ENCODE measurements around the gene MESP1. TPM values are rescaled to one million over a fixed set of nuclear protein-coding genes. Genes with fewer than 3 reads are reported as not detected.

Gene MESP1
- total and polyA plus RNA-seq, 8 donors, result 0.58 to 60.5 (median 1.7) TPM; not detected in 1

DNA sequence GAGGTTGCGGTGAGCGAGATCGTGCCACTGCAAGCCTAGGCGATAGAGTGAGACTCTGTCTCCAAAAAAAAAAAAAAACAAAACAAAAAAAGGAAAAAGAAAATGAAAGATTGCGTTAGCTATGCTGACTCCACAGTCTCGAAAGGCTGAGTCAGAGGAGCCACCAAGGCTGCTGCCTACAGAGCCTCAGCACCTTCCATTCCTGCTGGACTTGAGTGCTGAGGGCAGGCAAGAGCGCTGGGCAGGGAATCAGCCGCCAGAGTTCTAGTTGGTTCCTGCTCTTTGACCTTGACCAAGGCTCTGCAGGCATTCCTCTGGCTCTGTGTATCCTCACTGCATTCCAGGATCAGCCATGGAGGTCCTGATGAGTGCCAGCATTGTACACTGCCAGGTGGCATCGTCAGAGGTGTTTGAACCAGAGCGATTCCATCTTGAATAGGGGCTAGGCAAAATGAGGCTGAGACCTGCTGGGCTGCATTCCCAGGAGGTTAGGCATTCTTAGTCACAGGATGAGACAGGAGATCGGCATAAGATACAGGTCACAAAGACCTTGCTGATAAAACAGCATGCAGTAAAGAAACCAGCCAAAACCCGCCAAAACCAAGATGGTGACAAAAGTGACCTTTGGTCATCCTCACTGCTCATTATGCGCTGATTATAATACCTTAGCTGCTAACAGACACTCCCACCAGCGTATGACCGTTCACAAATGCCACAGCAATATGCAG, 31.0 kb upstream of the MESP1 start:
- Histone ChIP-seq H3K9me3 (no peaks in the 10 kb centered on the region), H3K4me1 (peaks cover 1 to 20% (median 6%) of the 10 kb centered on the region in 4 donors), H3K27me3 (no peaks in the 10 kb centered on the region), H3K36me3 (no peaks in the 10 kb centered on the region), H3K4me3 (no peak overlapping the region), H3K27ac (no peak overlapping the region)
- intact Hi-C loops (cut with DNase I; ENCODE audit: low total_unique reads), result no loop called here
- no peak for TF ChIP-seq POLR2A (IDR thresholded peaks at IDR 0.05)
- no peak for TF ChIP-seq EP300 (IDR thresholded peaks at IDR 0.05)
- TF ChIP-seq POLR2AphosphoS5 (IDR thresholded peaks at IDR 0.05), result no peak
- TF ChIP-seq, protein P1, sequence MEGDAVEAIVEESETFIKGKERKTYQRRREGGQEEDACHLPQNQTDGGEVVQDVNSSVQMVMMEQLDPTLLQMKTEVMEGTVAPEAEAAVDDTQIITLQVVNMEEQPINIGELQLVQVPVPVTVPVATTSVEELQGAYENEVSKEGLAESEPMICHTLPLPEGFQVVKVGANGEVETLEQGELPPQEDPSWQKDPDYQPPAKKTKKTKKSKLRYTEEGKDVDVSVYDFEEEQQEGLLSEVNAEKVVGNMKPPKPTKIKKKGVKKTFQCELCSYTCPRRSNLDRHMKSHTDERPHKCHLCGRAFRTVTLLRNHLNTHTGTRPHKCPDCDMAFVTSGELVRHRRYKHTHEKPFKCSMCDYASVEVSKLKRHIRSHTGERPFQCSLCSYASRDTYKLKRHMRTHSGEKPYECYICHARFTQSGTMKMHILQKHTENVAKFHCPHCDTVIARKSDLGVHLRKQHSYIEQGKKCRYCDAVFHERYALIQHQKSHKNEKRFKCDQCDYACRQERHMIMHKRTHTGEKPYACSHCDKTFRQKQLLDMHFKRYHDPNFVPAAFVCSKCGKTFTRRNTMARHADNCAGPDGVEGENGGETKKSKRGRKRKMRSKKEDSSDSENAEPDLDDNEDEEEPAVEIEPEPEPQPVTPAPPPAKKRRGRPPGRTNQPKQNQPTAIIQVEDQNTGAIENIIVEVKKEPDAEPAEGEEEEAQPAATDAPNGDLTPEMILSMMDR (IDR thresholded peaks at IDR 0.05), result no peak
- 78 to 82% (median 80%) methylated on average over 15 of the region's 15 CpGs for WGBS, 5 donors
- peak in 1 of 2 donors; percentile 14 for DNase-seq

DNA sequence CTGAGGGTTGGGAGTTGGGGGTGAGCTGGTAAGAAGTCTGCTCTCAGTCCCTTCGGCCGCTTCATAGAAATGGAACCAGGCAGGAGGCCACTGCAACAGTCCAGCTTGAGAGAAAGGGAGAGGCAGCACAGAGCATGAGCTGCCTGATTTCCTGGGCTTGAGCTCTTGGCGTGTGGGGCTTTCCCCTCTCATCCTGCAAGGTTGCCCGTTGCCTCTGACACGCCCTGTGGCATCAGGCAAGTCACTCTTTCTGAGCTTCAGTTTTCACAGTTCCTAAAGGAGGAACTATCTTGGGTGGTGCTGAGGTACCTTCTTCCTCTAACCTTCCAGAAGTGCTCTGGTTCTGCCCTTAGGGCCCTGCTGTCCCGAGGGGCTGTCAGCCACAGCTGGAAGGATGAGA, 30.0 kb upstream of the MESP1 start:
- Histone ChIP-seq H3K4me3 (no peak overlapping the region), H3K9me3 (no peaks in the 10 kb centered on the region), H3K27me3 (no peaks in the 10 kb centered on the region), H3K27ac (no peak overlapping the region), H3K36me3 (no peaks in the 10 kb centered on the region), H3K4me1 (peaks cover 11 to 30% (median 15%) of the 10 kb centered on the region in 4 donors)
- DNase-seq, result peak in 1 of 2 donors; percentile 10
- intact Hi-C loops (cut with DNase I; ENCODE audit: low total_unique reads), result no loop called here
- 58 to 73% (median 64%) methylated on average over 6 of the region's 6 CpGs for WGBS, 5 donors
- TF ChIP-seq, protein P1 (IDR thresholded peaks at IDR 0.05), result no peak
- TF ChIP-seq POLR2A (IDR thresholded peaks at IDR 0.05) (no peak), POLR2AphosphoS5 (IDR thresholded peaks at IDR 0.05) (no peak), EP300 (IDR thresholded peaks at IDR 0.05) (no peak)

DNA sequence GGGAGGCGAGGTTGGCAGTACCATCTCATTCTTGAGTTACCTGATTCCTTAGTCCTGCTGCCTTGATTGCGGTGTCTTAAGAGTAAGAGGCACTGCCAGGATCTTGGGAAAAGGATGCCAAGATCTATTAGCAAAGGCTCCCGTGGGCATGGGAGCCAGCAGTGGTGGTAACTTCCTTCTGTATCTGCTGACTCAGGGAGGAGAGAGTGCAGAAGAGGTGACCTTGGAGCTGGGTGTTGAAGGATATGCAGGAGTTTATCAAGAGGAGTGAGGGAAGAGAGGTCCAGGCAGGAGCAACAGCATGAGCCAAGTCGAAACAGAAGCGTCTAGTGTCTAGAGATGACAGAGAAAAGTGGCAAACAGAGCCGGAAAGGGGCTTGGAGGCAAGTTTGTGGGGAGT, 29.6 kb upstream of the MESP1 start:
- Histone ChIP-seq H3K9me3 (no peaks in the 10 kb centered on the region), H3K27ac (no peak overlapping the region), H3K36me3 (no peaks in the 10 kb centered on the region), H3K4me1 (peaks cover 16 to 32% (median 19%) of the 10 kb centered on the region in 4 donors), H3K27me3 (no peaks in the 10 kb centered on the region), H3K4me3 (no peak overlapping the region)
- intact Hi-C loops (cut with DNase I; ENCODE audit: low total_unique reads), result no loop called here
- TF ChIP-seq POLR2A (IDR thresholded peaks at IDR 0.05), result no peak
- DNase-seq, result peak in 1 of 2 donors; percentile 3
- WGBS, 5 donors, result 74 to 83% (median 79%) methylated on average over 6 of the region's 6 CpGs

DNA sequence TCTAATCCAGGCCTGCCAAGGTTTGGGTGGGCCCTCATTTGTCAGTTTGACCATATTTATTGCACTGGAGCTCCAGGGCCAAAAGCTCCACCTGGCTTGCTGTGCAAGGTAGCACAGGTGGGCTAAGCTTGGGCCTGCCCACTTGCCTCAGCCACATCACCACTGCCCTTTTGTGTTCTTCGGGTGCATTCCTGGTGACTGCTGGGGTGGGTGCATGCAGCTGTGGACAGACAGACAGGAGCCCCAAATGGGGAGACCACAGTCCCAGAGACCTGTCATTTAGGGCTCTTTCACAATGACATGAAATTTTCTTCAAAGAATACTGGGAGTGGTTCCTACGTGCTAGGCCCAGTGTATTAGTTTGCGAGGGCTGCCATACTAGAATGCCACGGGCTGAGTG, 27.8 kb upstream of the MESP1 start:
- Histone ChIP-seq H3K4me1 (peaks cover 12 to 21% (median 16%) of the 10 kb centered on the region in 4 donors), H3K36me3 (no peaks in the 10 kb centered on the region), H3K9me3 (no peaks in the 10 kb centered on the region), H3K27me3 (no peaks in the 10 kb centered on the region), H3K27ac (no peak overlapping the region), H3K4me3 (no peak overlapping the region)
- 62 to 96% (median 89%) methylated on average over 4 of the region's 4 CpGs for WGBS, 5 donors
- intact Hi-C loops (cut with DNase I; ENCODE audit: low total_unique reads), result no loop called here
- no peak for TF ChIP-seq POLR2A (IDR thresholded peaks at IDR 0.05)
- no peak for DNase-seq

DNA sequence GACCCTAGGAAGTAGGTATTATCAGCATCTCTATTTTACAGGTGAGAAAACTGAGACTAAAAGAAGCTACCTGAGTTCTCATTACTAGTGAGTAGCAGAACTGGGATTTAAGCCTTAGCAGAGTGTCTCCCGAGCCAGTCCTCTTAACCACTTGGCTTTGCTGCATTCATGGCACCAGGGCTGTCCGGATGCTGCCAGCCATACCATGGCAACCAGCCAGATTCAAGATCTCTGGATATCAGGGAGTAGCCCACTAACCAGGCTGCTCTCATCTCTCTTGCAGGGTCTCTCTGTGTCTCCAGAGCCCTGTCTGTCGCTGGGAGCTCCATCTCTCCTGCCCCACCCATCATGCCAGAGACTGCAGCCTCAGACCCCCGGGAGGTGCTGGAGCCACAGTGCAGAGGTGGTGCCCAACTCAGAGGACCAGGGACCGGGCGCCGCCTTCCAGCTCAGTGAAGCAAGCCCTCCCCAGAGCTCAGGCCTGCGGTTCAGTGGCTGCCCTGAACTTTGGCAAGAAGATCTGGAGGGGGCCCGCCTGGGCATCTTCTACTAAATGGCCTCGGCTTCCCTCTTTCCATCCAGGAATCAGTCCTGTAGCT, 26.8 kb upstream of the MESP1 start:
- TF ChIP-seq, protein P1 (IDR thresholded peaks at IDR 0.05), result no peak
- TF ChIP-seq POLR2AphosphoS5 (IDR thresholded peaks at IDR 0.05) (no peak), POLR2A (IDR thresholded peaks at IDR 0.05) (no peak), EP300 (IDR thresholded peaks at IDR 0.05) (no peak)
- WGBS, 5 donors, result 82 to 93% (median 88%) methylated on average over 9 to 10 of the region's 10 CpGs
- Histone ChIP-seq H3K4me1 (peaks cover 12 to 21% (median 16%) of the 10 kb centered on the region in 4 donors), H3K4me3 (no peak overlapping the region), H3K27me3 (no peaks in the 10 kb centered on the region), H3K36me3 (no peaks in the 10 kb centered on the region), H3K27ac (no peak overlapping the region), H3K9me3 (no peaks in the 10 kb centered on the region)
- no peak for DNase-seq
- intact Hi-C loops (cut with DNase I; ENCODE audit: low total_unique reads), result no loop called here
